ENCODE measurements around the gene SDCBP2. TPM values are rescaled to one million over a fixed set of nuclear protein-coding genes. Genes with fewer than 3 reads are reported as not detected.

SDCBP2 gene
- total RNA-seq, 1 donor from 2014 or later, result 10.9 TPM

DNA sequence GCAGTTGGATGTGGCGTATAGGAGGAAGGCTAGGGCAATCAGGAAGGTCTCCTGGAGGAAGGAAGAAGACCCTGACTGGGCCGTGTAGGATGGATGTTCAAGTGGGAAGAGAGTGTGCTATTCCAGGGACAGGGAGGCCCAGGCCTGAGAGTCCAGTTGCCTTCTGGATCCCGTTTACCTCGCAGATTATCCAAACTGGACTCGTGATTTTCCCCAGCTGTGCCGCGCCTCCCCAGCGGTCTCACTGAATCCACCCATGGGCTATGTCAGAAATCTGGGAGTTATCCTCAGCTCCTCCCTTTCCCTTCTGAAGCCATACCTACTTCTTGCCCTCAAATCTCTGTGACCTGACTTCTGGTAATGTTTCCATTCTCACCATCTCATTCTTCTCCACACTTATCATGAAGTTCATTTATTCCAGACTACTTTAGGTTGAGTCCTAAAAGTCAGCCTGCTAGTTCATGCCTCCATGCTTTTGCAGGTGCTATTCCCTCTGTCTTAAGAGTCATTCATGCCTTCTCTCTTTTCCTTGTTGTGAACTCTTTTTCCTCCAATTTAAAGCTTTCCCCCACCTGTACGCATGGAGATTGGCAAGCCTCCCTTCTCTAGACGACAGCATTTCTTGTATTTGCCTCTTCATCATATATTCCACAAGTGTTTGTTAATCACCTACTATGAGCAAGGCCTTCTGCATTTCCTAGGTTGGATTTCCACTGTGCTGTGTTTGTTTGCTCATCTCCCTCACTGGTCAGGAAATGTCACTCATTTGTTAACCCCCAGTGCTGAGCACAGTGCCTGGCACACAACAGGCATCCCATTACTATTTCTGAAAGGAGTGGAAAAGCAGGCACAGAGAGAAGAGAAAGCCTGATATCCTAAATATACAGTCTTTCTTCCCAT is 2.7 kb downstream of the SDCBP2 start:
- Histone ChIP-seq H3K27ac (peak overlapping the region; percentile 100), H3K9me3 (no peaks in the 10 kb centered on the region), H3K27me3 (no peaks in the 10 kb centered on the region), H3K4me1 (peaks cover 70% of the 10 kb centered on the region), H3K4me3 (peak overlapping the region; percentile 90), H3K36me3 (no peaks in the 10 kb centered on the region)
- no peak for TF ChIP-seq CTCF (IDR thresholded peaks at IDR 0.05)
- DNase-seq (no peak), ATAC-seq (no peak)
- intact Hi-C loops (cut with DNase I), result no loop called here

DNA sequence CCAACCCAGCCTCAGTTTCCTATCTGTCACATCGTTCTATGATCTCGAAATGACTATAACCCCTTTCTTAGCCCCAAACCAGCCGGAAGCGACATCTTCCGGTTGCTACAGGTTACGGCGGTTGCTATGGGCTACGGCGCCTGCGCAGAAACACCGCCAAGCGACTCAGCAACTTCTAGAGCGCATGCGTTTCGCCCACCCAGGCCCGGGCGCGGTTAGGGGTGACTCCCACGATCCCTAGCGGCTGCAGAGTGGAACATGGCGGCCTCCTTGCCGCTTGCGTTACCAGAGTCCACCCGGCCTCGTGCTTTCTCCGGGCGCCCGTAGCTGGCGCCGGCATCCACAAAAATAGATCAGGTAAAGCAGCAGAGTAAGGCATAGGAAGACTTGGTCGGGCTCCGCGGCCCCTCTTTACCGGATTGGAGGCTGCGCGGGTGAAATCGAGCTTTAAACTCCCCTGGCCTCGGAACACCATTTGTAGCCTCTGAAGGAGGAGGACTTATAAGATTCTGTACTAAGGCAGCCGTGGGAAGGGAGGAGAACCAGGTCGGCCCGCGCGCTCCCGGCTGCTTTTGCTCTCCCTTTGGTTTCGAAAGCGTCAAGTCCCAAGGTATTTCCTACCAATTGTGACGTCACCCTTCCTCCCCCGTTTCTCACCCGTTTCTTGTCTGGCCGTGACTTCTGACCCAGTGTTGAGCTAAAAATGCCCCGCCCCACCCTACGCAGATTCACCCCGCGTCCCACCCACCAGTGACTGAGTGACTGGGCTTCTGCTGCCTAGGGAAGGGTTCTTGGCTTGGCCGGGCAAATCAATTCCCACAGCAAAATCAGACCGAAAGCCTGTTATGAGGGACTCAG is 3.5 kb downstream of the SDCBP2 start:
- H3K4me1 ChIP-seq, result peaks cover 61% of the 10 kb centered on the region
- intact Hi-C loops (cut with DNase I), result no loop called here

GRCh38 chr20:1324598-1325172 is 4.3 kb downstream of the SDCBP2 start:
- TF ChIP-seq CTCF (IDR thresholded peaks at IDR 0.05), result no peak
- H3K4me3 ChIP-seq, result peak overlapping the region; percentile 90
- no peaks in the 10 kb centered on the region for H3K27me3 ChIP-seq
- ATAC-seq (no peak), DNase-seq (no peak)
- peak overlapping the region; percentile 100 for H3K27ac ChIP-seq
- H3K36me3 ChIP-seq, result no peaks in the 10 kb centered on the region
- intact Hi-C loops (cut with DNase I), result no loop called here
- no peaks in the 10 kb centered on the region for H3K9me3 ChIP-seq
- peaks cover 54% of the 10 kb centered on the region for H3K4me1 ChIP-seq

More for the DNA sequence above, 3.5 kb downstream of the SDCBP2 start:
- no peaks in the 10 kb centered on the region for H3K27me3 ChIP-seq
- DNase-seq, result peak; percentile 99
- peak; percentile 89 for ATAC-seq
- TF ChIP-seq CTCF (IDR thresholded peaks at IDR 0.05), result peak; percentile 26
- no peaks in the 10 kb centered on the region for H3K36me3 ChIP-seq
- peak overlapping the region; percentile 100 for H3K27ac ChIP-seq
- peak overlapping the region; percentile 90 for H3K4me3 ChIP-seq
- H3K9me3 ChIP-seq, result no peaks in the 10 kb centered on the region

GRCh38 chr20:1323830-1324597 is 4.9 kb downstream of the SDCBP2 start:
- Histone ChIP-seq H3K9me3 (no peaks in the 10 kb centered on the region), H3K27me3 (no peaks in the 10 kb centered on the region), H3K27ac (peak overlapping the region; percentile 100), H3K4me3 (no peak overlapping the region), H3K4me1 (peaks cover 48% of the 10 kb centered on the region), H3K36me3 (no peaks in the 10 kb centered on the region)
- no peak for ATAC-seq
- no peak for TF ChIP-seq CTCF (IDR thresholded peaks at IDR 0.05)
- intact Hi-C loops (cut with DNase I), result no loop called here
- DNase-seq, result no peak

GRCh38 chr20:1323256-1323655 is 5.7 kb downstream of the SDCBP2 start:
- H3K27ac ChIP-seq, result peak overlapping the region; percentile 100
- no peaks in the 10 kb centered on the region for H3K27me3 ChIP-seq
- peaks cover 41% of the 10 kb centered on the region for H3K4me1 ChIP-seq
- no peaks in the 10 kb centered on the region for H3K9me3 ChIP-seq
- DNase-seq (no peak), ATAC-seq (no peak)
- no peaks in the 10 kb centered on the region for H3K36me3 ChIP-seq
- TF ChIP-seq CTCF (IDR thresholded peaks at IDR 0.05), result no peak
- no peak overlapping the region for H3K4me3 ChIP-seq
- intact Hi-C loops (cut with DNase I), result no loop called here

Data from upper lobe of right lung (tissue), 1 donor.